ENCODE data around the gene AKR1C8.
"Not testable (repeated sequence)": the region's sequence is repeated elsewhere in the genome, so short reads cannot be mapped to it uniquely, and the experiment has no call there.

AKR1C8 gene

DNA sequence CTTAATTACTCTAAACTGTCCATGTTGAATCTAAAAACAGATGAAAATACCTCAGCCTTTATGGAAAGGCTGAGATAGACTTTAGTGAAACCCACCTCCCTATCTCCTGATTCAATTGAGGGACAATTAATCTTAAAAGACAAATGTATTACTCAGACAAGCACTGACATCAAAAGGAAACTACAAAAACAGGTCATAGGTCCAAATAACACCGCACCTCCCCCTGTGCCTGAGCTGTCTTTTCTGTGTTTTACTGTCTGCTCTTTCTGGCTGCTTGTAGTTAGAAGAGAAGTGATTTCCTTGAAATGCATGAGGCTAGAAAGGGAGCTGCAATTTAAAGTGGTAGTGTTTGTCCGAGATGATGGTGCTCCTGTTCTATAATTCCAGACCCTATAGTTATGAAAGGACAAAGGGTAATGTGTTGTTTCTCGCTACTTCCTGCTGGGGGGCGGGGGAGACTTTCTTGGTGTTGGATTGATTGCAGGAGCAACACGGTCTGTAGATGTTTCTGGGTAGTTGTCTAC, 16.0 kb downstream of the AKR1C8 start:
- in situ Hi-C loops (cut with HindIII; ENCODE audit: low sequenced_read_pairs), result no loop called here

DNA sequence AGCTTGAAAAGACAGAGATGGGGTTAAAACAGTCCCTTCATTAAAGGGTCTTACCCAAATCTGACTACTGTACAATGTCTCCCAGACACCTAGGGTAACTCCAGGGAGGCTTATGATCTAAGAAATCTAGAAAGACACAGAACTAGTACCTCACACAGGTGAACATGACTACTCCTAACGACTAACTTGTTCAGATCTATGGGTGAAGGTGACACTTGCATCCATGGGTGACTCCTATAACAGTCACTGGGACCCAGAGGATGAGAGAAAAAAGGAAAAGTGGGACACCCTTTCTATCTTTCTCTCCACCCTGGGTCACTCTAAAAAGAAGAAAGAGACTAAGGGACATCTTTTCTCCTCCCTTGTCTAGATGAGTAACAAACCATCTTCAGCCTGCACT, 19.2 kb downstream of the AKR1C8 start:
- in situ Hi-C loops (cut with HindIII; ENCODE audit: low sequenced_read_pairs), result no loop called here

- in situ Hi-C loops (cut with HindIII; ENCODE audit: low sequenced_read_pairs), result no loop called here
Observed at GRCh38 chr10:5163487-5163886, 21.5 kb downstream of the AKR1C8 start.

DNA sequence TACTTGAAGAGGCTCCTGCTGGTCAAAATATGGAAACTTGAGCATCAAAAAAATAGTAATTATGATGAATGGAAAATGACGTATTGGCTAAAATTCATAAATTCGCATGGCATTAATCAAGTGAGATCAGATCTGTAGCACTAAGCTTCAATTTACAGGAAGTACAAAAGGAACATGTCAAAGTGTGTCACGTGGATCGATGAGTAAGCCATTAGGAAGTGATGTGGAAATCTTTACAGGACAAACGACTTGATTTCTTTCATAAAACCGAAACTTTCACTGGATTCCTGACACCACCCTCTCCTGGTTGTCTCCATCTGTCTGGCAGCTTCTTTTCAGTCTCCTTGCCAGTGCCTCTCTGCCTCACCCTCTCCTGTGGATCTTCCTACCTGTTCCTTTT, 25.8 kb downstream of the AKR1C8 start:
- in situ Hi-C loops (cut with HindIII; ENCODE audit: low sequenced_read_pairs), result no loop called here

GRCh38 chr10:5157501-5157900, 27.4 kb downstream of the AKR1C8 start:
- in situ Hi-C loops (cut with HindIII; ENCODE audit: low sequenced_read_pairs), result no loop called here

DNA sequence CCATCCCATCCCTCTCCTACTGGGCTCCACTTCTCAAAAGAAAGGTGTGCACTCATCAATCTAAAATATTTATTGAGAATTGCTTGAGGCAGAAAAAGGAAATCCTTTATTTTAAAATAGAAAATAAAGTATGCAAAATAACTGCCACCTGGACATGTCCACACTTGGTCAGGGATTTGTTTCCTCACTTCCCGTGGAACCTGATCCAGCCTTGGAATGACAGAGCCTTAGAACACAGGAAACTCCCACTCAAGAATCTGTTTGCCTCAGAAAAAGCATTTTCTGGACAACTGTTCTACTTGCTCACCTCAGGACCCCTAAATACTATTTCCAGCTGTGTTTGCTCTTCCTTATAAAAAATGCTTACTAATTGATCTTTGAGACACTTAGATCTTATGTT, 29.0 kb downstream of the AKR1C8 start:
- in situ Hi-C loops (cut with HindIII; ENCODE audit: low sequenced_read_pairs), result no loop called here

DNA sequence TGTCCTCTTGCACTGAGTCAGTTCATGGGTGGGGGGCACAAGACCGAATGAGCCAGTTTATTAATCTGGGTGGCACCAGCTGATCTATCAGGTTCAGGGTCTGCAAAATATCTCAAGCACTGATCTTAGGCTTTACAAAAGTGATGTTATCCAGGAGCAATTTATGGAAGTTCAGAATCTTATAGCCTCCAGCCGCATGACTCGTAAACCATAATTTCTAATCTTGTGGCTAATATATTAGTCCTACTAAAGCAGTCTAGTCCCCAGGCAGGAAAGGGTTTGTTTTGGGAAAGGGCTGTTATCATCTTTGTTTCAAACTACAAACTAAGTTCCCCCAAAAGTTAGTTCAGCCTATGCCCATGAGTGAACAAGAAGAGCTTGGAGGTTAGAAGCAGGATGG, 33.9 kb downstream of the AKR1C8 start:
- in situ Hi-C loops (cut with HindIII; ENCODE audit: low sequenced_read_pairs), result no loop called here

GRCh38 chr10:5148678-5149032, 36.3 kb downstream of the AKR1C8 start:
- in situ Hi-C loops (cut with HindIII; ENCODE audit: low sequenced_read_pairs), result no loop called here

DNA sequence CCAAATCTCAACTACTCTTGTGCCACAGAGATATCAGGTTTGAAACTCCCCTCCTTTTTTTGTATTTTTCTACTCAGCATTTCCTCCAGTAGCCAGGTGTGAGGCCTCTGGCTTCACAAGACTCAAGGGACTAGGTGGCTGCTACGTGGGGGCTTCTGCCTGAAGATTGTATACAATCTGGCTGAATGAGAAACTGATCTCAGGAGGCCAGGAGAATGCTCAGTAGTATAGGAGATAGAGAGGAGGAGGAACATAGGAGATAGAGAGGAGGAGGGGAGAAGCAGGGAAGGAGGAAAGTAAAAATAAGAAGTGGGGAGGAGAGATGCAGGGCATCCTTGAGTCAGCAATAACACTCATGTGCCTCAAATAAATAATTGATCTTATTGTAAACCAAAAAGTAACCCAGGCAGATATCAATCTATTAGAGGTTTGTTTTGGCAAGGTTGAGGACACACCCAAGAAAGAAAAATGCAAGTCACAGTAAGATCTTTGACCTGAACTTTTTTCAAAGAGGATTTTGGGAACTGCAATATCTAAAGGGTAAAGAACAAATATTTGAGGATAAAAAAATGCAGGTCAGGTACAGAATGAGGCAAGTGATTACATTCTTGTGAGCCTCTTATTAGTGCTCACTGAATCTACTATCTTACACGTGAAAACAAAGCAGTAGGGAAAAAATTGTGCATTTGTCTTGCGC, 36.8 kb downstream of the AKR1C8 start:
- in situ Hi-C loops (cut with HindIII; ENCODE audit: low sequenced_read_pairs), result no loop called here

- in situ Hi-C loops (cut with HindIII; ENCODE audit: low sequenced_read_pairs), result no loop called here
Observed at GRCh38 chr10:5147255-5147980, 37.5 kb downstream of the AKR1C8 start.

- in situ Hi-C loops (cut with HindIII; ENCODE audit: low sequenced_read_pairs), result no loop called here
Observed at GRCh38 chr10:5146920-5147254, 38.1 kb downstream of the AKR1C8 start.

DNA sequence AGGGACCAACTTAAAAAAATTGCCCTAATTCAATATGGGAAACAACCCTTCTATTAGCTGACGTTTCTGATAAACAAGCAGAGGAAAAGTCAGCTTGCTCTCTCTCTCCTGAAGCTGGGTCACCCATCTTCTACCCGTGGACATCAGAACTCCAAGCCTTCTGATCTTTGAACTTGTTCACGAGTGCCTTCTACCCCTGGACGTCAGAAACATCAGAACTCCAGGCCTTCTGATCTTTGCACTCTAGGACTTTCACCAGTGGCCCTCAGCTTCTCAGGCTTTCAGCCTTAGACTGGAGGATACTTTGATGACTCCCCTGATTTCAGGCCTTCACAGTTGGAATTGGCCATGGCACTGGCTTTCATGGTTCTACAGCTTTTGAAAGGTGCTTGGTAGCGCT, 41.8 kb downstream of the AKR1C8 start:
- in situ Hi-C loops (cut with HindIII; ENCODE audit: low sequenced_read_pairs), result no loop called here

DNA sequence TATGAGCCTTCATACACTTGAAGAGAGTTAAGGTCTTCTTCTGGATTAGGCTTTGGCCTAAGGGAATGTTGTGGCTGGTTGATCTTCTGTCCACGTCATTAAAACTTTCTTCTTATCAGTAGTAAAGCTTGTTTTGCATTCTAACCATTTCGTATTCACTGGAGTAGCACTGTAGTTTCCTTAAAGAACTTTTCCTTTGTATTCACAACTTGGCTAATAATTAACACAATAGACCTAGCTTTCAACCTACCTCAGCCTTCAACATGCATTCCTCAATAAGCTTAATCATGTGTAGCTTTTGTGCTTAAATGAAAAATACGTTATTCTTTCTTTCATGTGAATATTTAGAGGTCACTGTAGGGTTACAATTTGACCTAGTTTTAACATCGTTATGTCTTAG, 42.8 kb downstream of the AKR1C8 start:
- in situ Hi-C loops (cut with HindIII; ENCODE audit: low sequenced_read_pairs), result no loop called here

DNA sequence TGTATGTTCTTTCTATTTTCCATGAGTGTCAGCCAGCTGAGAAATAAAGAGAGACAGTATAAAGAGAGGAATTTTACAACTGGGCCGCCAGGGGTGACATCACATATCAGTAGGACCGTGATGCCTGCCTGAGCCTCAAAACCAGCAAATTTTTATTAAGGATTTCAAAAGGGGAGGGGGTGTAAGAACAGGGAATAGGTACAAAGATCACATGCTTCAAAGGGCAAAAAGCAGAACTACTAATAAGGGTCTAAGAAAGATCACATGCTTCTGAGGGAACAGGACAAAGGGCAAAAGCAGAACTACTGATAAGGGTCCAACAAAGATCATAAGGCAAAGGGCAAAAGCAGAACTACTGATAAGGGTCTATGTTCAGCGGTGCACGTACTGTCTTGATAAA, 47.3 kb downstream of the AKR1C8 start:
- in situ Hi-C loops (cut with HindIII; ENCODE audit: low sequenced_read_pairs), result not testable (repeated sequence)

- in situ Hi-C loops (cut with HindIII; ENCODE audit: low sequenced_read_pairs), result no loop called here
Observed at GRCh38 chr10:5136468-5137087, 48.4 kb downstream of the AKR1C8 start.

DNA sequence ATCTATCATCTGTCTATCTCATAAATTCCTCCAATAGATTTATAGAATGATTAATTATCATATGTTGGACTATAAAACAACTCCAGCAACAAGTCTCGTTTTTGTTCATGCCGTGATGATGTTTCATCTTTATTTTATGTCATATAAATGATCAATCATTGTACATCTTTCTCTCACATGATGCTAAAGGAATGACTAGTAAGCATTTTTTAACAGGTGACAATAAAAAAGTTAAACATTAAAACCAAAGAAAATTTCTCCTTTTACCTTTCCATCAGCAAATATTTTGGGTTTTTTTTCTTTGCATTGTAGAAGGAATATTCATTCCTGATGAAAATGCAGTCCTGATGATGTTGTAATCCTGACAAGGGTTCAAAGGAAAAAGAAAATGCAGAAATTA, 49.4 kb downstream of the AKR1C8 start:
- in situ Hi-C loops (cut with HindIII; ENCODE audit: low sequenced_read_pairs), result no loop called here

- in situ Hi-C loops (cut with HindIII; ENCODE audit: low sequenced_read_pairs), result no loop called here
Observed at GRCh38 chr10:5125315-5126044, 59.5 kb downstream of the AKR1C8 start.

- in situ Hi-C loops (cut with HindIII; ENCODE audit: low sequenced_read_pairs), result no loop called here
Observed at GRCh38 chr10:5123886-5124285, 61.1 kb downstream of the AKR1C8 start.

DNA sequence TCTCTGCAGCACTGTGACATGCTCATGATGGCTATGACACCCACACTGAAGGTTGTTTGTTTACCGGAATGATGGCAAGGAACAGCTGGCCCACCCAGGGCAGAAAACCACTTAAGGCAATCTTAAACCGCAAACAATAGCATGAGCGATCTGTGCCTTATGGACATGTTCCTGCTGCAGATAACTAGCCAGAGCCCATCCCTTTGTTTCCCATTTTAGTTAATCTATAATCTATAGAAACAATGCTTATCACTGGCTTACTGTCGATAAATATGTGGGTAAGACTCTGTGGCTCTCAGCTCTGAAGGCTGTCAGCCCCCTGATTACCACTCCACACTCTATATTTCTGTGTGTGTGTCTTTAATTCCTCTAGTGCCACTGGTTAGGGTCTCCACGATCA, 65.0 kb downstream of the AKR1C8 start:
- in situ Hi-C loops (cut with HindIII; ENCODE audit: low sequenced_read_pairs), result not testable (repeated sequence)

DNA sequence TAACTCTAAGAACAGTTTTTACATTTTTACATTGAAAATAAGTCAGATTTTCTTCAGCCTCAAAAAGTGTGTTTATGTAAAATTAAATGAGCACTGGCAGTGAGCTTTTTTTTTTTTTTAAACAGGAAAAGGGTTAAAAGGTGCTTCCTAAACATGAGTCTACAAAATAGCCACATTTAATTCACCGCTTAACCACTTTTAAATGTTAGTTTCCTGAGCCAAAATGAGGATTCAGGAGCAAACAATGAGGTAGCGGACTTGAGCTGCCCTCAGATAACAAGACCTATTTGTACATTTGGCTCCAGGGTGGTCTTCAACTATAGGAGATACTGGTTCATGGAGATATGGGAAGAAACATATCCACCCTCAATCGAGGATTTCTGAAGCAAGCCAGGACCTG, 67.9 kb downstream of the AKR1C8 start:
- in situ Hi-C loops (cut with HindIII; ENCODE audit: low sequenced_read_pairs), result no loop called here

- in situ Hi-C loops (cut with HindIII; ENCODE audit: low sequenced_read_pairs), result no loop called here
Observed at GRCh38 chr10:5116621-5117020, 68.3 kb downstream of the AKR1C8 start.

DNA sequence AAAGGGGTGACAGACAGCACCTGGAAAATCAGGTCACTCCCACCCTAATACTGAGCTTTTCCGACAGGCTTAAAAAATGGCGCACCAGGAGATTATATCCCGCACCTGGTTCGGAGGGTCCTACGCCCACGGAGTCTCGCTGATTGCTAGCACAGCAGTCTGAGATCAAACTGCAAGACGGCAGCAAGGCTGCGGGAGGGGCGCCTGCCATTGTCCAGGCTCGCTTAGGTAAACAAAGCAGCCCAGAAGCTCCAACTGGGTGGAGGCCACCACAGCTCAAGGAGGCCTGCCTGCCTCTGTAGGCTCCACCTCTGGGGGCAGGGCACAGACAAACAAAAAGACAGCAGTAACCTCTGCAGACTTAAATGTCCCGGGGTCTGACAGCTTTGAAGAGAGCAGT, 75.1 kb downstream of the AKR1C8 start:
- in situ Hi-C loops (cut with HindIII; ENCODE audit: low sequenced_read_pairs), result not testable (repeated sequence)
